ENCODE data around the gene RUFY1.

DNA sequence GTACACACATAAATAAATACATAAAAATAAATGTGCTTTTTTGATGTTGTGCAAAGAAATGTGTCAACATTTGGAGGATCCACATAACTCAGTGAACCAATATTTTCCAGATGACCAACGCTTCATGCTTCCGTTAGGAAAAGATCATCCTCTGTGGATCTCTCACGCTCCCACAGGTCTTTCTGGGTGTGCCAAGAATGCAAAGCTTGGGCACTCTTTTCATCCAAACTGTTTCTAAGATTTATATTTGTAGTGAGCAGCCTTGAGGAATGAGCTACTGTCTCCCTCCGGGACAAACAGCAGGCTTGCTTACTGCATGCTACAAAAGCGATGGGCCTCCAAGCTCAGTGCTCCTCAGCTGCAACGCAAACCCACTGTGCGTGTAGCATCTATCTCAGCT lies 46.2 kb upstream of the RUFY1 start:
- TF ChIP-seq, protein P1, sequence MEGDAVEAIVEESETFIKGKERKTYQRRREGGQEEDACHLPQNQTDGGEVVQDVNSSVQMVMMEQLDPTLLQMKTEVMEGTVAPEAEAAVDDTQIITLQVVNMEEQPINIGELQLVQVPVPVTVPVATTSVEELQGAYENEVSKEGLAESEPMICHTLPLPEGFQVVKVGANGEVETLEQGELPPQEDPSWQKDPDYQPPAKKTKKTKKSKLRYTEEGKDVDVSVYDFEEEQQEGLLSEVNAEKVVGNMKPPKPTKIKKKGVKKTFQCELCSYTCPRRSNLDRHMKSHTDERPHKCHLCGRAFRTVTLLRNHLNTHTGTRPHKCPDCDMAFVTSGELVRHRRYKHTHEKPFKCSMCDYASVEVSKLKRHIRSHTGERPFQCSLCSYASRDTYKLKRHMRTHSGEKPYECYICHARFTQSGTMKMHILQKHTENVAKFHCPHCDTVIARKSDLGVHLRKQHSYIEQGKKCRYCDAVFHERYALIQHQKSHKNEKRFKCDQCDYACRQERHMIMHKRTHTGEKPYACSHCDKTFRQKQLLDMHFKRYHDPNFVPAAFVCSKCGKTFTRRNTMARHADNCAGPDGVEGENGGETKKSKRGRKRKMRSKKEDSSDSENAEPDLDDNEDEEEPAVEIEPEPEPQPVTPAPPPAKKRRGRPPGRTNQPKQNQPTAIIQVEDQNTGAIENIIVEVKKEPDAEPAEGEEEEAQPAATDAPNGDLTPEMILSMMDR (IDR thresholded peaks at IDR 0.05): no peak
- TF ChIP-seq EP300 (IDR thresholded peaks at IDR 0.05): no peak

All from ovary (tissue), 3 donors.